HG02943 (cell line): Measurements from ENCODE around the gene SET.

Source experiments
- ATAC-seq: cut with Tn5 transposase; IDR thresholded peaks from one replicate; pipeline ENCODE4 v1.9.1; 2021; ENCODE audit warnings: mild to moderate bottlenecking, low read depth, moderate library complexity; ENCODE audit not compliant: unreplicated experiment

Gene SET

GRCh38 chr9:128724744-128725211, 35.8 kb downstream of the SET start:
- ATAC-seq = peak; percentile 4

GRCh38 chr9:128727640-128728248, 38.7 kb downstream of the SET start:
- no peak for ATAC-seq

- ATAC-seq = no peak
Observed at GRCh38 chr9:128728298-128728697, 39.3 kb downstream of the SET start.

- no peak for ATAC-seq
Observed at GRCh38 chr9:128729302-128729701, 40.3 kb downstream of the SET start.

DNA sequence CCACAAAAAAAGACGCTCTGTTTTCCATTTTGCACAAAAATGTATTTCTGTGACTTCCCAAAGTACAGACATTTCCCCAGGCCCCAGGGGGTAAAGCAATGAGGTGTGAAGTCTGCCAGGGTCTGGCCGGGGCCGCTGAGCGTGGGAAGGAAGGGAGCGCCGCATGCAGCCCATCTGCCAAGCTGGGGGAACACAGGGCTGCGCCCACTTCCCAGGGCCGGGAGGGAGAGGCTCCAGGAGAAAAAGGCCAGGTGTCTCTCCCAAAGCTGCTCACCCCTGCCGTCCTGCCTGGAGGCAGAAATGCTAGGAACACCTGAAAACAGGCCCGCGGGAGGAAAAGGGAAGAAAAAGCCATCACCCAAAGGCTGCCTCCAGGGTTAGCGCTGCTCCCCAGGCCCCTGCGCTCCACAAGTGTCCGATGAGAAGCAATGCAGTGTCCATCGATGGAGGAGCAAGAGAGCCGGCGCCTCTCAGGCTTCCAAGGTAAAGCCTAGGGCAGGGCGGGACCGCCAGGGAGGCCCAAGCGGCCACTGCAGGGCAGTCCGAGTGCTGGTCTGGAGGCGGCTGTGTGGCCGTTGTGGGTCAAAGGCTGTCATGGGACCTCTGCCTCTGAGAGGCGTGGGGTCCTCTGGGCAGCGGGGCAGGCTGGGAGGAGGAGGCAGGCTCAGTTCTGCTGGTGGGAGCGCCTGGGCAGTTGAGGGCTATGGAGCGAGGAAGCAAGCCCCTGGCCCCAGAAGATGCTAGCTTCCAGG, 40.9 kb downstream of the SET start:
- no peak for ATAC-seq

DNA sequence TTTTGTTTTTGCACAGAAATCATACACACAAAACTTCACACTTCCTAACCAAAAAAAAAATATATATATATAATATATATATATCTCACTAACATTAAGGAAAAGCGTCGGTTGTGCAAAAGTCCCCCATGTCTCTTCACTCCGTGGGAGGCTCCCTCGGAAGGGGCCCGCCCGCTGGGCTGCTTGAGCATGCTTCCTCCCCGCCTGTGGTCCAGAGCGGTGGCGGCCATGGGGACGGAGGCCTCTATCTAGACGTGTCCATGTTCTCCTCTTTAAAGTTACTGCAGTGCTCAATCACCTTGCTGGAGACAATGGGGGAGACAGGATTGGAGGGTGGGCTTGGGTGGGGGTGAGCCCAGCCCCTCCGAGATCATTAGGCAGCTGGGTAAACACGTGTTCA, 42.1 kb downstream of the SET start:
- no peak for ATAC-seq

GRCh38 chr9:128731691-128732090, 42.7 kb downstream of the SET start:
- ATAC-seq = no peak

DNA sequence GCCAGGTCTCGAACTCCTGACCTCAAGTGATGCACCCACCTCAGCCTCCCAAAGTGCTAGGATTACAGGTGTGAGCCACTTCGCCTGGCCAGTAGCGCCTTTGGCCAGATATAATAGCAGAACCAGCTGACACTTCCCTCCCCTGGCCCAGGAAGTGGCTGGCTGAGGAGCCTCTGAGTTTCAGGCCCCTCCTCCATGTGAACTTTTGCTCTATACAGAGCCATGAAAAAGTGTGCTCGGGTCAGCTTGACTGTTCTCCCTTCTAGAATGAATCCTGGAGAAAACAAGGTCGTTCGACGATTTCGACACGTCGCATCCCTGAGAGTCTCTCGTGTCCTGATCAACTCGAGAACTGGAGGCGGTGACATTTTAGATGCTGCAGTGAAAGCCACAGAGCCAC, 43.6 kb downstream of the SET start:
- no peak for ATAC-seq

GRCh38 chr9:128733256-128733655, 44.2 kb downstream of the SET start:
- ATAC-seq = no peak

DNA sequence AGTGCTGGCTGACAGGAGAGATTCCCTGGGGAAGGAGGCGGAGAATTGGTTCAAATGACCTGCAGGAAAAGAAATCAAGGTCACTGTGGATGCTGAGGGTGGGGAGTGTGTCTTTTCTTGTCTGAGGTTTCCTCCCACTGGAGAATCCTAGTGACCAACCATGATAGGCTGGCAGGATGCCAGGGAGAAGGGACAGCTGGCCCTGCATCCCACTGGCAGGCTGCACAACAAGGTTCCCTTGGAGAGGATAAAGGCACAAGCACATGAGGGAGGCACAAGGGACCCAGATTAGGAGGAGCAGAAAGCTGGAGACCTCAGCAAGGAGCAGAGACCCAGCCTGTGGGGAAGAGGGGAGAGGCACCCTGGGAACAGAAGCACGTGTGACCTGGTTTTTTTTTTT, 46.4 kb downstream of the SET start:
- ATAC-seq = no peak

DNA sequence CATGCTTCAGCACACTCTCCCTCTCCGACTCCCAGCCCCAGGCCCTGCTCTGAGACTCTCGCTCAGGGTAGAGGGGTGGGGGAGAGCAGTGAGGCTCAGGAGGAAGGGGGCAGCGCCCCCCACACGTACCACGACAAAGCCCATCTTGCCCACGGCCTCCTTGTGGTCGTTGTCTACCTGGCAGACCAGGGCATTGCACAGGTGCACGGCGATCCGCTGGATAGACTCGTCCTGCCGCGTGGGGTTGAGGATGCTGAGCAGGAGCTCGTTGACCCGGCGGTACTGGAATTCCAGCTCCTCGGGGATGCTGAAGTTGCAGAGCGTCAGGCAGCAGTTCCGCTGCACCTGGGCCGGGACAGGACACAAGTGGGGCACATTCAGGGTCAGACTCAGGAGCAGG, 53.4 kb downstream of the SET start:
- ATAC-seq = no peak

- no peak for ATAC-seq
Observed at GRCh38 chr9:128743421-128743820, 54.4 kb downstream of the SET start.
